Heart left ventricle (tissue), 13 donors: ENCODE results near the gene DDX46.

Experiments
- CTCF ChIP-seq, 12 donors: fragments of 200-600 bp; sonication (generic) in 4 of 12; IDR thresholded peaks; one replicate each; pipeline versions ENCODE4 v1.5.0 to v1.8.0; 2018 to 2022; ENCODE audit warnings: antibody characterized with exemption in 12 of 12, mild to moderate bottlenecking in 5 of 12
- POLR2A ChIP-seq, 2 donors: fragments of 450-650 bp; IDR thresholded peaks; one replicate each; pipeline ENCODE4 v1.6.1; 2017; ENCODE audit warnings: antibody characterized with exemption in 2 of 2, mild to moderate bottlenecking in 2 of 2, moderate library complexity in 2 of 2
- donor health status: ischemic (EF 13 %, LVEDD 7.1; RV severe dilation, severe dysfunction).
- donor health status: DM: no; HTN: yes; CAD: no.
- donor health status: DM: no; HTN: no; CAD: no.
- donor health status: ischemic (EF 25% LVEDD 6.9; RV normal size, moderate dysfunction).
- donor health status: ischemic (EF 25% LVEDD 5.7; RV mildly dilated, moderate dysfunction).
- donor health status: ischemic (EF 35%, LVEDD 5.7; RV mildly dilated, moderate dysfunction).
- donor health status: nonischemic (EF 11% LVEDD 7.7; RV severe dilation, severe dysfunction).
- donor health status: DM: yes; HTN: yes; CAD: no.
- donor health status: PGD.
- donor health status: ischemic (EF 29% LVEDD 5.4; RV normal size, mild dysfunction).
- donor health status: nonischemic (EF 23%, LVEDD 6.1; RV moderate dilation, normal function).

DNA sequence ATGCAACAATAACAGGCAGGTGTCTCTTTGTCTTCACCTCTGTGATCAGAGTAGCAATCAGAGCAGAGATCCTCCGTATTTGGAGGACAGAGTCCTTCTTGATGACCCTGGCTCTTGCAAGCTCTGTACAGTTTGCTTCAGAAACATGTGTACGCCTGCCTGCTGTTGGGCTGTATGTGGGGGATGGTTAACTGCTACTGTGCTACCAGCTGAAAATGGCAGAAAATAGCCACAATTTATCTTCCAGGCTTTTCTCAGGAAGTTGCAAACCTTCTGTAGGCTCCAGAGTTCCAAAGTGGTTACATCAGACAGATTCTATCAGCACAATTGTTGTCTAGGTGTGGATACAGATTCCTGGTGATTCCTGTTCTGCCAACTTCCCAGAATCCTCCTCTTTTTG, 35.5 kb downstream of the DDX46 start:
- TF ChIP-seq CTCF (IDR thresholded peaks at IDR 0.05) (no peak), POLR2A (IDR thresholded peaks at IDR 0.05) (no peak)
